ENCODE measurements around the gene GJB5. TPM values are rescaled to one million over a fixed set of nuclear protein-coding genes. Genes with fewer than 3 reads are reported as not detected.

The GJB5 gene
- total and polyA plus RNA-seq, 4 donors: 0.23 TPM; not detected in 3

DNA sequence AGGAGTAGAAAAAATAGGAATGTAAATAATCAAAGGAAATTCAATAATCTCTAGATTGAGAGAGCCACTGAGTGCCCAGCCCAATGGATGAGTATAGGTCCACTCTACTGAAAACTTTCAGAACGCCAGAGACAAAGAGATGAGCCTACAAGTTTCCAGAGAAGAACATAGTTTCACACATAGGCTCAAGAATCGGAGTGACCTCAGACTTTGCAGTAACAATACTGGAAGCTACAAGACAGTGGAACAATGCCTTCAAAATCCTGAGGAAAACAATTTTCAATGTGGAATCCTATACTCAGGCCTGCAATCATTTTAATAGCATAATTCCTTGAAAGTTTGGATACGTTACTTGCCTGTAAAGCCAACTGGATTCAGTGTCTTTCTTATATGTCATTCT lies 48.9 kb downstream of the GJB5 start:
- Histone ChIP-seq H3K4me1 (ENCODE audit: control insufficient read depth, insufficient read depth, low read length) (no peaks in the 10 kb centered on the region), H3K9me3 (ENCODE audit: control insufficient read depth, insufficient read depth, low read length) (no peaks in the 10 kb centered on the region), H3K27ac (ENCODE audit: low read depth, low read length) (no peak overlapping the region), H3K36me3 (ENCODE audit: control insufficient read depth, insufficient read depth, low read length) (no peaks in the 10 kb centered on the region), H3K27me3 (ENCODE audit: control insufficient read depth, insufficient read depth, low read length) (no peaks in the 10 kb centered on the region), H3K4me3 (ENCODE audit: low read depth, low read length) (no peak overlapping the region)
- no peak for DNase-seq (ENCODE audit: low read depth in 4 of 6, low spot score in 6 of 6)
- WGBS (ENCODE audit: insufficient coverage): 100% methylated on average over 3 of the region's 3 CpGs

GRCh38 chr1:34806396-34806795 lies 51.5 kb downstream of the GJB5 start:
- Histone ChIP-seq H3K27ac (ENCODE audit: low read depth, low read length) (no peak overlapping the region), H3K4me3 (ENCODE audit: low read depth, low read length) (no peak overlapping the region), H3K27me3 (ENCODE audit: control insufficient read depth, insufficient read depth, low read length) (no peaks in the 10 kb centered on the region), H3K9me3 (ENCODE audit: control insufficient read depth, insufficient read depth, low read length) (no peaks in the 10 kb centered on the region), H3K36me3 (ENCODE audit: control insufficient read depth, insufficient read depth, low read length) (no peaks in the 10 kb centered on the region), H3K4me1 (ENCODE audit: control insufficient read depth, insufficient read depth, low read length) (no peaks in the 10 kb centered on the region)
- DNase-seq (ENCODE audit: low read depth in 4 of 6, low spot score in 6 of 6): no peak
- 80% methylated on average over 2 of the region's 3 CpGs for WGBS (ENCODE audit: insufficient coverage)

Other genes starting within 250 kb of the GJB5 start
- gene GJB4, start 4.7 kb downstream of the GJB5 start, total RNA-seq: not detected
- not detected for gene GJB4, start 4.7 kb downstream of the GJB5 start, polyA plus RNA-seq (ENCODE audit: insufficient read length in 2 of 2)
- not detected for gene GJB3, start 26.2 kb downstream of the GJB5 start, total RNA-seq
- gene GJB3, start 26.2 kb downstream of the GJB5 start, polyA plus RNA-seq (ENCODE audit: insufficient read length in 2 of 2): not detected
- gene GJA4, start 38.0 kb downstream of the GJB5 start, total RNA-seq: 10 to 100 TPM in 1 of 2 donors, 1 to 10 TPM in 1; 4.0 to 23.6 TPM
- gene GJA4, start 38.0 kb downstream of the GJB5 start, polyA plus RNA-seq (ENCODE audit: insufficient read length in 2 of 2): 10 to 100 TPM; 14.3 to 16.6 TPM
- gene SMIM12, start 104.7 kb downstream of the GJB5 start, total RNA-seq: 10 to 100 TPM; 15.4 to 28.3 TPM
- gene SMIM12, start 104.7 kb downstream of the GJB5 start, polyA plus RNA-seq (ENCODE audit: insufficient read length in 2 of 2): 10 to 100 TPM; 32.4 to 37.9 TPM
- 1 to 10 TPM; 5.2 to 8.4 TPM for gene DLGAP3, start 174.6 kb downstream of the GJB5 start, total RNA-seq
- 10 to 100 TPM; 37.4 to 41.1 TPM for gene DLGAP3, start 174.6 kb downstream of the GJB5 start, polyA plus RNA-seq (ENCODE audit: insufficient read length in 2 of 2)
- gene TMEM35B, start 230.3 kb downstream of the GJB5 start, total RNA-seq: 10 to 100 TPM; 16.2 to 20.1 TPM
- 10 to 100 TPM in 1 of 2 donors, 1 to 10 TPM in 1; 8.5 to 12.8 TPM for gene TMEM35B, start 230.3 kb downstream of the GJB5 start, polyA plus RNA-seq (ENCODE audit: insufficient read length in 2 of 2)

Measured in spinal cord (tissue), 10 donors.